Large intestine (tissue), 3 donors: Measurements from ENCODE around the gene BTRC. TPM values are rescaled to one million over a fixed set of nuclear protein-coding genes. Genes with fewer than 3 reads are reported as not detected.
"Not testable (repeated sequence)": the region's sequence is repeated elsewhere in the genome, so short reads cannot be mapped to it uniquely, and the experiment has no call there.

Experiments
- DNase-seq, 2 donors: peaks; one replicate each; pipeline versions ENCODE4 v3.0.0 to v3.0.0-alpha.2; 2013
- H3K27ac ChIP-seq: one replicate; pipeline ENCODE4 v1.5.1; 2013; ENCODE audit warnings: low read length
- H3K27me3 ChIP-seq: 2 replicates; pipeline ENCODE4 v1.6.1; 2013; ENCODE audit warnings: low read length; ENCODE audit not compliant: control insufficient read depth, insufficient read depth
- H3K36me3 ChIP-seq: 2 replicates; pipeline ENCODE4 v1.6.1; 2013; ENCODE audit warnings: low read length; ENCODE audit not compliant: control insufficient read depth, insufficient read depth
- H3K4me1 ChIP-seq: one replicate; pipeline ENCODE4 v1.6.1; 2013; ENCODE audit warnings: low read length; ENCODE audit not compliant: control insufficient read depth, insufficient read depth
- H3K4me3 ChIP-seq: one replicate; pipeline ENCODE4 v1.5.1; 2013; ENCODE audit warnings: low read length
- H3K9me3 ChIP-seq: one replicate; pipeline ENCODE4 v1.6.1; 2013; ENCODE audit warnings: mild to moderate bottlenecking, low read depth, low read length, moderate library complexity; ENCODE audit not compliant: control insufficient read depth
- WGBS: methylation state at CpG from one replicate; pipeline ENCODE4 v1.1.5; 2013; ENCODE audit warnings: low lambda C conversion rate; ENCODE audit not compliant: insufficient coverage; 5-methylcytosine and 5-hydroxymethylcytosine counted together
- polyA plus RNA-seq: library from polyadenylated mRNA; unstranded; fragments of 120-200 nt; gene quantifications from one replicate; pipeline ENCODE4 v1.2.1, GENCODE V29; 2013

BTRC gene
- polyA plus RNA-seq, 1 donor: 14.4 TPM

DNA sequence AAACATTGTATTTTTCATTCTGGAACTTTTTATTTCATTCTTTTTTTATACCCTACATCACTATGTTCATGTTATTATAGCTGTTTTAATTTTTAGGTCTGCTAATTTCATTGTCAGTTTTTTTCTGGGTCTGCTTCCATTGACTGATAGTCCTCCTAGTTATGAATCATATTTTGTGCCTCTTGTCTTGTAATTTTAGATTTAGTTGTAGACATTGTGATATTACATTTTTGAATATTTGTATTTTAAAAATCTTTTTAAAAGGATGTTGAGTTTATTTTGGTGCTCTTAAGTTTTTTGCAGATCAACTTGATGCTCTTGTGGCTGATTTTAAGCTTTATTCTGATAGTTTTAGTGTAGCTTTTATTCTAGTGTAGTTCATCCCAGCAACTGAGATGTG lies 57.6 kb downstream of the BTRC start:
- Histone ChIP-seq H3K9me3 (peaks cover 6% of the 10 kb centered on the region), H3K4me1 (no peaks in the 10 kb centered on the region), H3K4me3 (no peak overlapping the region), H3K27ac (no peak overlapping the region), H3K27me3 (no peaks in the 10 kb centered on the region), H3K36me3 (no peaks in the 10 kb centered on the region)
- DNase-seq: no peak

- H3K9me3 ChIP-seq: peaks cover 6% of the 10 kb centered on the region
- WGBS: no CpG with 5 or more reads among the region's 2 CpGs
Observed at GRCh38 chr10:101414034-101414433, 60.1 kb downstream of the BTRC start.

GRCh38 chr10:101415884-101416283 lies 61.9 kb downstream of the BTRC start:
- H3K9me3 ChIP-seq: peaks cover 5% of the 10 kb centered on the region
- H3K36me3 ChIP-seq: no peaks in the 10 kb centered on the region
- H3K27me3 ChIP-seq: no peaks in the 10 kb centered on the region
- WGBS: no CpG with 5 or more reads among the region's 3 CpGs
- no peaks in the 10 kb centered on the region for H3K4me1 ChIP-seq
- H3K4me3 ChIP-seq: no peak overlapping the region
- no peak for DNase-seq
- no peak overlapping the region for H3K27ac ChIP-seq

More at GRCh38 chr10:101414034-101414433, 60.1 kb downstream of the BTRC start:
- Histone ChIP-seq H3K36me3 (no peaks in the 10 kb centered on the region), H3K27ac (no peak overlapping the region), H3K4me1 (no peaks in the 10 kb centered on the region), H3K27me3 (no peaks in the 10 kb centered on the region), H3K4me3 (no peak overlapping the region)
- DNase-seq: no peak

DNA sequence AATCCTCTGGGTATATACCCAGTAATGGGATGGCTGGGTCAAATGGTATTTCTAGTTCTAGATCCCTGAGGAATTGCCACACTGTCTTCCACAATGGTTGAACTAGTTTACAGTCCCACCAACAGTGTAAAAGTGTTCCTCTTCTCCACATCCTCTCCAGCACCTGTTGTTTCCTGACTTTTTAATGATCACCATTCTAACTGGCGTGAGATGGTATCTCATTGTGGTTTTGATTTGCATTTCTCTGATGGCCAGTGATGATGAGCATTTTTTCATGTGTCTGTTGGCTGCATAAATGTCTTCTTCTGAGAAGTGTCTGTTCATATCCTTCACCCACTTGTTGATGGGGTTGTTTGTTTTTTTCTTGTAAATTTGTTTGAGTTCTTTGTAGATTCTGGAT lies 68.0 kb downstream of the BTRC start:
- not testable (repeated sequence) for H3K4me3 ChIP-seq, H3K4me1 ChIP-seq, H3K27ac ChIP-seq

DNA sequence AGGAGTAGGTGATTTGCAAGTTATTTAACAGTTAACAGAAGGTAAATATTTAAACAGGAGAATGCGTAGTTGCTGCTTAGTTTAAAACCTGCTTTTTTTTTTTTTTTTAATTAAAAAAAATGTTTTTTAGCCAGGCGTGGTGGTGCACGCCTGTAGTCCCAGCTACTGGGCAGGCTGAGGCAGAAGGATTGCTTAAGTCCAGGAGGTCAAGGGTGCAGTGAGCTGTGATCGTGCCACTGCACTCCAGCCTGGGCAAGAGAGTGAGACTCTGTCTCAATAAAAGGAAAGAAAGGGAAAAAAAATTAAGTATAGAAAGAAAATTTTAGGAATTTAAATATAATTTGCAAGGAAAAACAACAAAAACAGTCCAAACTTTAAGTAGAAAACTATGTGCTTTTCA lies 71.6 kb downstream of the BTRC start:
- Histone ChIP-seq H3K27me3 (no peaks in the 10 kb centered on the region), H3K36me3 (no peaks in the 10 kb centered on the region), H3K9me3 (no peaks in the 10 kb centered on the region), H3K27ac (no peak overlapping the region), H3K4me1 (no peaks in the 10 kb centered on the region), H3K4me3 (no peak overlapping the region)
- no peak for DNase-seq
- 40% methylated on average over 1 of the region's 4 CpGs for WGBS

More for the DNA sequence above, 68.0 kb downstream of the BTRC start:
- H3K27me3 ChIP-seq, DNase-seq, H3K36me3 ChIP-seq, H3K9me3 ChIP-seq: not testable (repeated sequence)
- WGBS: no CpG with 5 or more reads among the region's 1 CpG

DNA sequence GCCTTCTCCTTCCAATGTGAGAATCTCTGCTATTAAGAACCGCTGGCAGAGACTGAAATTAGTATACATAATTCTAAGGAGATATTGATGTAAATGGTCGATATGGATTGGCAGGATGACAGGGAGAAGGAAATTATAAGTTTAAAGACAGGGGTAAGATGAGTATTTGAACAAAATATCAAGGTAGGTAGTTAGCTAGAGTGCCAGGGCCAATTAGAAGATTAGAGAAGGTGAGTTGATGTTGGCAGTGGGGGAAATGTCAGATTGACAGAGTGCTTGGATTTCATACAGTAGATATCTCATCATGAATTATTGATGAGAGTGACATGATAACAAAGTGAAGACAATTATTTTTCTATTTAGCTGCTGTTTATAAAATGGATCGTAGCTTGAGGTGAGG lies 74.1 kb downstream of the BTRC start:
- WGBS: 100% methylated on average over 2 of the region's 3 CpGs
- no peak for DNase-seq
- Histone ChIP-seq H3K36me3 (no peaks in the 10 kb centered on the region), H3K27ac (no peak overlapping the region), H3K27me3 (no peaks in the 10 kb centered on the region), H3K4me3 (no peak overlapping the region), H3K9me3 (no peaks in the 10 kb centered on the region), H3K4me1 (no peaks in the 10 kb centered on the region)

DNA sequence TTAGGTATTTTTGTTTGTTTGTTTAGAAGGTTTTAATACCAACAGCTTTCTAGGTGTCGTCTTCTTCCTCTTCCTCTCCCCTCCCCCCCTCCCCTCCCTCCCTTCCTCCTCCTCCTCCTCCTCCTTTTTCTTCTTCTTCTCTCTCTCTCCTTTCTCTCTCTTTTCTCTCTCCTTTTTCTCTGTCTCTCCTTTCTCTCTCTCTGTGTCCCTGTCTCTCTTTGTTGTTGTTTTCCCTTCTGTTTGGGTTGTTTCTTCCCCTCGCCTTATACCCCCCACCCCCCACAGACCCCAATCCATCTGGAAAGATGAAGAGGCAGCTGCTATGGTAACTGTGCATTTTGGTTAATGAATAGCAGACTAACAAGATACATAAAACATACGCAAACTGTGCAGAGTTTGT lies 75.5 kb downstream of the BTRC start:
- no peak overlapping the region for H3K4me3 ChIP-seq
- H3K27ac ChIP-seq: no peak overlapping the region
- DNase-seq: no peak
- H3K9me3 ChIP-seq: no peaks in the 10 kb centered on the region
- H3K27me3 ChIP-seq: no peaks in the 10 kb centered on the region
- no peaks in the 10 kb centered on the region for H3K36me3 ChIP-seq
- H3K4me1 ChIP-seq: no peaks in the 10 kb centered on the region
- 34% methylated on average over 2 of the region's 3 CpGs for WGBS

DNA sequence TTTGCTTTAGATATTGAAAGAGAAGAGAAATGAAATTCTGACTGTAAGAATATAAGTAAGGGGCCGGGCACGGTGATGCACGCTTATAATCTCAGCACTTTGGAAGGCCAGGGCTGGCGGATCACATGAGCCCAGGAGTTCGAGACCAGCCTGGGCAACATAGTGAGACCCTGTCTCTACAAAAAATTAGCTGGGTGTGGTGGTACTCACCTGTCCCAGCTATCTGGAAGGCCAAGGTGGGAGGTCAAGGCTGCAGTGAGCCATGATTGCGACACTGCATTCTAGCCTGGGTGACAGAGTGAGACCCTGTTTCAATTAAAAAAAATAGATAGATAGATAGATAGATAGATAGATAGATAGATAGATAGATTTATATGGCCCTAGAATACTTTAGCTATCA lies 82.3 kb downstream of the BTRC start:
- WGBS: no CpG with 5 or more reads among the region's 6 CpGs
- no peak for DNase-seq

GRCh38 chr10:101438881-101439391 lies 85.0 kb downstream of the BTRC start:
- Histone ChIP-seq H3K27ac (no peak overlapping the region), H3K9me3 (no peaks in the 10 kb centered on the region), H3K4me3 (no peak overlapping the region), H3K36me3 (no peaks in the 10 kb centered on the region), H3K4me1 (no peaks in the 10 kb centered on the region), H3K27me3 (no peaks in the 10 kb centered on the region)
- DNase-seq: no peak
- WGBS: 74% methylated on average over 5 of the region's 5 CpGs

More for the DNA sequence above, 82.3 kb downstream of the BTRC start:
- Histone ChIP-seq H3K9me3 (no peaks in the 10 kb centered on the region), H3K4me1 (no peaks in the 10 kb centered on the region), H3K4me3 (no peak overlapping the region), H3K27ac (no peak overlapping the region), H3K27me3 (no peaks in the 10 kb centered on the region), H3K36me3 (no peaks in the 10 kb centered on the region)

DNA sequence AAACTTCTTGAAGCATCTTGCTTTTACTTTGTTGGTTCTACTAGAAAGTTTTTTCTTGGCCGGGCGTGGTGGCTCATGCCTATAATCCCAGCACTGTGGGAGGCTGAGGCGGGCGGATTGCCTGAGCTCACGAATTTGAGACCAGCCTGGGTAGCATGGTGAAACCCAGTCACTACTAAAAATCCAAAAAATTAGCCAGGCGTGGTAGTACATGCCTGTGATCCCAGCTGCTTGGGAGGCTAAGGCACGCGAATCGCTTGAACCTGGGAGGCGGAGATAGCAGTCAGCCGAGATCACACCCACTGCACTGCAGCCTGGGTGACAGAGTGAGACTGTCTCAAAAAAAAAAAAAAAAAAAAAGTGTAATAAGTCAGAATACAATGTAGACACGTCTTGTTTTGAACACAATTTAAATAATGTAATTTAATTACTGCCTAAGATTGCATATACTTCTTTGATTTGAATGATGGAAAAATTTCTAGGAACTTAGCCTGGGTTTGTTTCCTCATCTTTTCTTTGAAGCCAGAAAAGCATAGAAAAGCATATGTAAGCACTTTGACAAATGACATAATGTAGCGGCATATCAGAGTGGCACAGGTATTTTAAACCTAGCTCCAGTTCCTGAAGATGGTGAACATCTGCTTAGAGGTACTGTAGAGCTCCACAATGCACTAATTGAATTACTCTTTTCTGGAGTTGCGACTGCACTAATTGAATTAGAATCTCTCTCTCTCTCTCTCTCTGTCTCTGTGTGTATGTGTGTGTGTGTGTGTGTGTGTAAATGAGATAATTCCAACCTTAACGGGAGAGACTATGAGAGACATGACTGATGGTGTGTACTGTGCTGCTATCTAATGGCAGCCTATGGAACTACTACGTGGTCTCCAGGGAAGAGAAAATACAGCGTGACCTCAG lies 87.8 kb downstream of the BTRC start:
- WGBS: no CpG with 5 or more reads among the region's 17 CpGs
- H3K36me3 ChIP-seq: no peaks in the 10 kb centered on the region

DNA sequence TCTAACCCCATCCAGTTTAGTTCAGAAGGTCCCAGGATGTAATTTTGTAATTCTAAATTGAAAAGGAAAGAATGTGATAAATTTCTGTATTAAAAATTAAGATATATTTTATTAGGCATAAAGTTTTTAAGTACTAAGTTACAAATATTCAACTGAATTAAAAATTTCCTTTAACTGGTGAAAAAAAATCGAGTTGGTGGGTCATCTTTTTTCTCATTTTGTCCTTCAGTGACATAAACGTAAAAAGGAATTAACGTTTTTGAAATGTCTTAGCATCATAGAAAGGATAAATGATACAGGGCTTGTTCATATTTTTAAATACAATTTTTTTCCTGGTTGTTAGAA lies 88.5 kb downstream of the BTRC start:
- Histone ChIP-seq H3K36me3 (no peaks in the 10 kb centered on the region), H3K4me3 (no peak overlapping the region), H3K27ac (no peak overlapping the region), H3K4me1 (no peaks in the 10 kb centered on the region), H3K9me3 (no peaks in the 10 kb centered on the region), H3K27me3 (no peaks in the 10 kb centered on the region)
- DNase-seq: no peak
- 88% methylated on average over 2 of the region's 3 CpGs for WGBS

More for the DNA sequence above, 87.8 kb downstream of the BTRC start:
- DNase-seq: peak; percentile 49 to 62
- H3K27ac ChIP-seq: no peak overlapping the region
- no peak overlapping the region for H3K4me3 ChIP-seq
- no peaks in the 10 kb centered on the region for H3K27me3 ChIP-seq
- H3K4me1 ChIP-seq: no peaks in the 10 kb centered on the region
- no peaks in the 10 kb centered on the region for H3K9me3 ChIP-seq
